Hematopoietic multipotent progenitor cell (in vitro differentiated cells): ENCODE data around the gene KIZ. TPM values are rescaled to one million over a fixed set of nuclear protein-coding genes. Genes with fewer than 3 reads are reported as not detected.

Experiments used
- DNase-seq, 3 donors: peaks; one replicate each; pipeline ENCODE4 v3.0.0-alpha.2; 2011 to 2015; ENCODE audit warnings: low read depth in 2 of 3, low spot score in 2 of 3
- small RNA-seq: library from RNA; depleted of rRNA; stranded (forward); fragments of <200 nt; gene quantifications from one replicate; pipeline ENCODE3, GENCODE V24; 2012
- total RNA-seq: library from RNA; depleted of rRNA; stranded (reverse); fragments of >200 nt; gene quantifications from one replicate; pipeline ENCODE4 v1.2.3, GENCODE V29; 2012

Gene KIZ
- total RNA-seq, 1 donor = 4.8 TPM

- no peak for DNase-seq
These were observed 163.8 kb downstream of the KIZ start for GRCh38 chr20:21289651-21290050.

- DNase-seq = no peak
These were observed 165.1 kb downstream of the KIZ start for GRCh38 chr20:21291026-21291425.

- DNase-seq = no peak
These were observed 168.9 kb downstream of the KIZ start for GRCh38 chr20:21294755-21295154.

Small RNA genes lying within 50 kb of the gene (small RNA-seq; reads per million reads assigned to genes)
- not detected for gene RNA5SP477

Other genes with a start within 250 kb of the KIZ start
- not detected for gene LINC00237, start 19.7 kb upstream of the KIZ start, total RNA-seq
- 46.6 TPM for gene XRN2, start 177.2 kb downstream of the KIZ start, total RNA-seq